HG03175 (cell line): ENCODE measurements around the gene SEZ6.

Experiments
- ATAC-seq: cut with Tn5 transposase; IDR thresholded peaks from one replicate; pipeline ENCODE4 v1.9.1; 2021; ENCODE audit warnings: mild to moderate bottlenecking, moderate library complexity; ENCODE audit not compliant: unreplicated experiment

SEZ6 gene

GRCh38 chr17:29036584-29036983, 30.8 kb upstream of the SEZ6 start:
- no peak for ATAC-seq

DNA sequence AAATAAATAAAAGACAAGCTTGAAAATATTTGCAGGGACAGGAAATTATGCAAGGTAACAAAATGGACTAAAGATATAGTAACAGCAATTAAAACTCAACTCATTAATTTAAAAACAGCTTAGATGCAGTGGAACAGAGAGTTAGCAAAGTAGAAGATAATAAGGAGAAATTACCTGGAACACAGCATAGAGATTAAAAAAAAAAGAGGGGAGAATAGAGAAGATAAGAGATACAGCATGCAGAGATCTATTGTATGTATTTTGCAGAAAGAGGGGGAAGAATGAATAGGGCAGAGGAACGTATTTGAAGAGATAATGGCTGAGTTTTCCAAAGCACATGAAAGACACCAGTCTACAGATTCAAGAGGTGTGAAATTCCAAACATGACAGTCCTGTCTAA, 28.7 kb upstream of the SEZ6 start:
- no peak for ATAC-seq

DNA sequence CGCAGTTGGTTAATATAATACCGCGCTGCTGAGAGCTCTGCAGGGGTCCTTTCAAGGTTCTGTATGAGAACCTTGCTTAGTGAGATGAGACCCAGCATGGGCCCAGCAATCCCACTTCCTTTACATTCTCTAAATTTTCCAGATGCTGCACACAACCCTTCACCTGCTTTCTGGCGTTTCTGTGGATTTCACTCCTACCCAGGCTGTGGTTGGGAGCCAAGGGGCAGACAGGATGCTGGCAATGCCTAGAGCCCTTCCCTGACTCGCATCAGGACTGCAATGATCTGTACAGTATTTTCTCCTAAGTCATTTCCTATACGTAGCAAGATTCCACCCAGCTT, 27.0 kb upstream of the SEZ6 start:
- no peak for ATAC-seq

GRCh38 chr17:29032013-29032856, 26.4 kb upstream of the SEZ6 start:
- no peak for ATAC-seq

DNA sequence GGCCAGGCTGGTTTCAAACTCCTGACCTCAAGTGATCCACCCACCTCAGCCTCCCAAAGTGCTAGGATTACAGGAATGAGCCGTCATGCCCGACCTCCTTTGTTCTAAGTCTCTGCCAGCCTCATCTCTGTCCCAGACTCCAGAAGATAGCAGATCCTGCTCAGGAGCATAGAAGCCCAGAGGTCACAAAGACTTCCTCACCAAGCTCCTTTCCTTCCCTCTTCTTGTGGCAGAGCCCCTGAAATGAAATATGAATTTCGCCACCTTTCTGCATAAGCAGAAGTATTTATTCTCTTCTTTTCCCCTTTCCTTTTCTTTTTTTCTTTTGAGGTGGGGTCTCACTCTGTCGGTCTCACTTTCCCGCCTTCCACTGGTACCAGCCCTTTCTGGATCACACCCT, 25.7 kb upstream of the SEZ6 start:
- no peak for ATAC-seq

DNA sequence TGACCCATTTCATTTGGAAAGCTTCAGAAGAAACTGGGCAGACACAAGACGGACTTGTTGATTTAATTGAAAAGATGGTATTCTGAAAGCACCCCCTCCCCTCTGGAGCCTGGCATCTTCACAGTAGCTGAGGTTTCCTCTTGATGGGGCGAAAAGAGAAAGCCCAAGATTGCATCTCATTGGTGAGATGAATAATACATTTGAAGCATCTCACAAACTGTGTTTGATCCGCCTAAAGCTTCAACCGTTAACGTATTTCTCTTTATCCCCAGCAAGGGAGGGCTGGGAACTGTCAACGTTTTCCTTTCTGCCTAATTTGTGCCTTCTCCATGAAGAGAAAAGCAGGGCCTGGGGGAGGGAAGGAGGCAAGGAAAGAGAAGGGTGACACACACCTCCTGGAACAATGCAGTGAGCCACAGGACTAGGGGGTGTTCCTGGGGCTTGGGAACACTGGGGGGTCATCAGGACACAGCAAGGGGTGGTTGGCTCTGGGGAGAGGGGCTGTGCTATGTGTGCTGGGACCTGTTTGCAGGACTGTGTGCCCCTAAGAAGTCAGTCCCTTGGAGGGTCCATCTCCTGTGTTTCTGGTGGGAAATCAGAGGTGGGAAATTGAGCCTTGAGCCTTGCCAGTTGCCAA, 18.6 kb upstream of the SEZ6 start:
- no peak for ATAC-seq

- no peak for ATAC-seq
Observed at GRCh38 chr17:29022074-29022473, 16.2 kb upstream of the SEZ6 start.

- ATAC-seq, result no peak
Observed at GRCh38 chr17:29021226-29021625, 15.4 kb upstream of the SEZ6 start.

- no peak for ATAC-seq
Observed at GRCh38 chr17:29020576-29020975, 14.7 kb upstream of the SEZ6 start.

DNA sequence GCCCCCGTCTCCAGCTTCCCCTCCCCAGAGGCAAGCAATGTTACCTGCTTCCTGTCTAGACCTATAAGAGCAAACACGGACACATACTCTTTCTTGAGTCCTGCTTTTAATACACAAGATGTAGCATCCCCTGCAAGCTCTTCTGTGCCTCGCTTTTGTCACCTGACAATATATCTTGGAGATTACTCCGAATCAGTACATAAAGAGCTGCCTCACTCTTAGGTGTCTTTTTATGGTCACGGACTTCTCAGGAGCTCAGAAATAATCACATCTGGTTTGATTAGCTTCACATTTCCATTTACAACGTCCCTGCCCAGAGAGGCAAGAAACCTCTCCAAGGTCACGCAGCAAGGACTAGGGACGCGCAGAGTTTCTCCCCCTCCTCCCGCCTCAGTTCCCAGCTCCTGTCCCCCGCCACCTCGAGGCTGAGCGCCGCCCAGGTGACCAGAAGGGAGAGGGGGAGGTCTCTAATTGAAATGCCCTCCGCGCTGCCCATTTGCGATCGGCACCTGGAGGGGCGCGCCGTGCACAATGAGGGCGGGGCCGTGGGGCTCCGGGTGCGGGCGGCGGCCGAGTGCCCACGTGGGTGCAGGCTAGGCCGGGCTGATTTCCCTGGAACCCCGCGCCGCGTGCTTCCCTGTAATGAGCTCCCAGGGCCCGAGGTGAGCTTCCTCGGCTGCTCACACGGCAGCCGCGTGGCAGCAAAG, 13.8 kb upstream of the SEZ6 start:
- no peak for ATAC-seq

- ATAC-seq, result no peak
Observed at GRCh38 chr17:29018788-29019474, 13.1 kb upstream of the SEZ6 start.

- no peak for ATAC-seq
Observed at GRCh38 chr17:29016345-29017210, 10.7 kb upstream of the SEZ6 start.

DNA sequence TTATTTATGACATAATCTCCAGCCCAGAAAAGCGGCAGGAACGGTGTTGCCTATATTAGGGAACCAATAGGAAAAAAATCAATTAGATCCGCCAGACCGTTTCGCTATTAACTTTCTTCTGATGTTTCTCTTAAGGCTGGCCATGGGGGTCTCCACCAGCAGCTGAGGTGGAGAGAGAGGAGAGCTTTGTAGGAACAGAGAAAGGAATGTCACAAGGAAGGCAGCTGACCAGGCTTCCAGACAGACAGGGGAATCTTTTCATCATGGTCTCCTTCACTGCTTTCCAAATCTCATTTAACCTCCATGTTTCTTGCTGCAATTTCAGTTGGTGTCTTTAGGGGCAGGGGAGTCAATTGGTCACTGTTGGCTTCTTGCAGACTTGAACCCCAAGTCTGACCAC, 8.9 kb upstream of the SEZ6 start:
- ATAC-seq, result no peak

DNA sequence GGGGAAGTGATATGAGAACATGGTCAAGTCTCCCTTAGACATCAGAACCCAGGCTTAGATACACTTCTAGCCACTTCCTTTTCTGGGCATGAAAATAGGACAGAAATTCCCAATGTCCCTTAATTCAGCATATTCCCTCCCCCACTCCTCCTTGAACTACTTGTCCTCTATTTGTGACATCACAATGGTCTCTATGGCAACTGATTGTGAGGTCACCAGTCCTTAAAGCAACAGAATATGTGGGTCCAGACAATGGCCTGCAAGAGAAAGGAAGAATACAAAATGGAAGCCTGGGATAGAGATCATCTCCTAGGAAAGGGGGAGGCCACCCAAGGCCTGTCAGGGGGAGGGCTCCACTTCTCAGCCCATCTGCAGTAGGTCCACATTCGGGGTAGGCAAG, 6.7 kb upstream of the SEZ6 start:
- no peak for ATAC-seq

GRCh38 chr17:29010586-29010985, 4.8 kb upstream of the SEZ6 start:
- no peak for ATAC-seq

- ATAC-seq, result no peak
Observed at GRCh38 chr17:29010129-29010528, 4.3 kb upstream of the SEZ6 start.

DNA sequence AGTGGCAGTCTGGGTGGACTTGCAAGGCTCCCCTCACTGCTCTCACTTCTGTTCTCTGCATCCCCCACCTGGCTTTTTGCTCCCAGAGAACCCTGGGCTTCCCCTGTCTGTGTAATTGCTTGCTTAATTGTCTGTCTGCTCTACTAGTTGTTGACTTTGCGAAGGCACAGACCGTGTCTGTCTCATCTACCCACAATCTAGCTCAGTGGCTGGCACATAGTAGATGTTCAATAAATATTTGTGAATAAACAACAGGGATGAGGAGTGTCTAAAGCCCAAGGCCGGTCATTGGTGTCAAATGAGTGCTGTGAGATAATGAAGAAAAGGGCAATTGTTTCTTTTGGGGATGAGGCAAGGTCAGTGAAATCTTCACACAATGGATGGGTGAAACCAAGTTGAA, 2.8 kb upstream of the SEZ6 start:
- ATAC-seq, result no peak

DNA sequence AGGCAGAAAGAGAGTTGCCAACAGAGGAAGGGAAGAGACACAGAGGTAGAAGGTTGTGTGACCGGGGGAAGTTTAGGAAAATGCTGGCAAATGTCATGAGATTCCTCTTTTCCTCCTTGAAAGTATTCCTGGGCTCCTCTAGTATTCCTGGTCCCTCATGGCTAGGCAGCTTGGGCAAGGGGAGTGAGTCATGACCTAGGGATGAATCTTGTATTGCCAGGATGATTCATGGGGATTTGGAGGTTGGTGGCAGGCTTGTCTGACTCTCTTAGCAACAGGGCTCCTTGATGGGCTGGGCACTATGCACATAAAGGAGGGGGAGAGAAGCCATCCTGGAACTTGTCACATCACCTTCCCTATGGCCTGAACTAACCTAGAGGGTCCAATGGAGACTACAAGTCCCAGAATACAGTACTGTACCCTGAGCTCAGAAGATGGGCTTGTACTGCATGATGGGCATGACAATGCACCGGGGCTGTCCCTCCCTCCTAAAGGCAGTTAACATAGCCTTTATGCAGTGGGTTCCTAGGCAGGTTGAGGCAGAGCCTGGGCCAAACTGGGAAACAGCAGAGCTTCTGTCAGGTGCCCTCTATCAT, 2.1 kb upstream of the SEZ6 start:
- ATAC-seq, result no peak

DNA sequence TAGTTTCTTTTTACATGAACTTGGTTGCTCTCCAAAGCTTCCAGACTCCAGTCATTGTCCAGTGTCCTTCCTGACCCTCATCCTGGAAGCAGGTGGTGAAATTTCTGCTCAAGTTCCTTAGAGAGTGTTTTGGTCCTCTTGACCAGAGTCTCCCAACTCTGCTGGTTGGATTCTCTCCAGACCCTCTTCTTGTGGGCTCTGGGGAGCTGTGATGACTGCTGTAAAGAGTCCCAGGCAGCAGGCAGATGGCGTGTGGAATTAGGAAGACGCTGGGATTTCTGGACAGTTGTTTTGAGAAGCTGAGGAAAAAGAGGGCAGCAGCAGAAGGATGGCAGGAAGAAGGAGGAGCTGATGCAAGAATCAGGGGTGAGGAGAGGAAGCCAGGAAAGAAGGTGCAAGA, 1.6 kb upstream of the SEZ6 start:
- ATAC-seq, result no peak

- ATAC-seq, result no peak
Observed at GRCh38 chr17:29004081-29004692, 1.6 kb downstream of the SEZ6 start.
